Left lung (tissue), 10 donors: ENCODE data around the gene SLC35F3. TPM values are rescaled to one million over a fixed set of nuclear protein-coding genes. Genes with fewer than 3 reads are reported as not detected.

Experiments
- ATAC-seq: fragments of 200-7000 bp; cut with Tn5 transposase; one replicate; pipeline ENCODE4 v1.9.1; 2020; ENCODE audit warnings: moderate library complexity
- DNase-seq, 4 donors: peaks; one replicate each; pipeline ENCODE4 v3.0.0-alpha.2; 2013 to 2020
- H3K27ac ChIP-seq, 2 donors: fragments of 200-600 bp; sonication (generic) in 1 of 2; one replicate each; pipeline versions ENCODE4 v1.5.0 to v1.8.0; 2020 to 2021
- H3K27me3 ChIP-seq, 2 donors: fragments of 200-600 bp; sonication (generic) in 1 of 2; one replicate each; pipeline versions ENCODE4 v1.5.0 to v1.8.0; 2020 to 2021
- H3K36me3 ChIP-seq, 2 donors: fragments of 200-600 bp; sonication (generic) in 1 of 2; one replicate each; pipeline versions ENCODE4 v1.5.0 to v1.8.0; 2020 to 2021
- H3K4me1 ChIP-seq, 2 donors: fragments of 200-600 bp; one replicate each; pipeline ENCODE4 v1.8.0; 2021
- H3K4me3 ChIP-seq, 2 donors: fragments of 200-600 bp; sonication (generic) in 1 of 2; one replicate each; pipeline versions ENCODE4 v1.5.0 to v1.8.0; 2020 to 2021; ENCODE audit warnings: mild to moderate bottlenecking in 1 of 2
- H3K9me3 ChIP-seq, 2 donors: fragments of 200-600 bp; sonication (generic) in 1 of 2; one replicate each; pipeline versions ENCODE4 v1.5.0 to v1.8.0; 2020 to 2021
- CTCF ChIP-seq, 2 donors: fragments of 200-600 bp; sonication (generic) in 1 of 2; IDR thresholded peaks; one replicate each; pipeline versions ENCODE4 v1.5.0 to v1.8.0; 2021; ENCODE audit warnings: antibody characterized with exemption in 2 of 2
- intact Hi-C, 2 donors: fragments of 100-400 bp; cut with DNase I; formaldehyde crosslinking; loops; one replicate each; pipeline versions ENCODE4 v1.11.2 to v1.14.2; 2022
- polyA plus RNA-seq, 6 donors: library from polyadenylated mRNA; unstranded; fragments of 120-200 nt; gene quantifications; one replicate each; pipeline ENCODE4 v1.2.1, GENCODE V29; 2013; ENCODE audit not compliant: insufficient read length in 6 of 6
- total RNA-seq, 2 donors: library from RNA; stranded (reverse); fragmentation: NEBNext Ultra II Directional; extraction: Animal tissue kit (Norgen Biotek cat#: 25700); gene quantifications; one replicate each; pipeline ENCODE4 v1.2.1, GENCODE V29; 2021
- donor health status: DM: no; HTN: yes; CAD: no.
- donor health status: DM: no; HTN: no; CAD: no.

The SLC35F3 gene
- total and polyA plus RNA-seq, 8 donors = 0.58 to 1.9 (median 1.5) TPM

- intact Hi-C loops = no loop called here
- Histone ChIP-seq H3K9me3 (no peaks in the 10 kb centered on the region), H3K27me3 (no peaks in the 10 kb centered on the region), H3K36me3 (no peaks in the 10 kb centered on the region), H3K4me3 (no peak overlapping the region), H3K27ac (no peak overlapping the region), H3K4me1 (peaks cover 0 to 8% of the 10 kb centered on the region in 2 donors)
- no peak for DNase-seq
- TF ChIP-seq CTCF (IDR thresholded peaks at IDR 0.05) = no peak
- no peak for ATAC-seq
These were observed 406.0 kb downstream of the SLC35F3 start for GRCh38 chr1:234310460-234310817.

- DNase-seq (no peak), ATAC-seq (no peak)
- H3K4me1 ChIP-seq = peaks cover 0 to 8% of the 10 kb centered on the region in 2 donors
- no peak overlapping the region for H3K27ac ChIP-seq
- TF ChIP-seq CTCF (IDR thresholded peaks at IDR 0.05) = no peak
- H3K9me3 ChIP-seq = no peaks in the 10 kb centered on the region
- intact Hi-C loops = no loop called here
- no peak overlapping the region for H3K4me3 ChIP-seq
- no peaks in the 10 kb centered on the region for H3K36me3 ChIP-seq
- H3K27me3 ChIP-seq = no peaks in the 10 kb centered on the region
These were observed 406.9 kb downstream of the SLC35F3 start for GRCh38 chr1:234311414-234311813.

- Histone ChIP-seq H3K4me3 (no peak overlapping the region), H3K27me3 (no peaks in the 10 kb centered on the region), H3K36me3 (no peaks in the 10 kb centered on the region), H3K9me3 (no peaks in the 10 kb centered on the region), H3K27ac (no peak overlapping the region), H3K4me1 (peaks cover 0 to 8% of the 10 kb centered on the region in 2 donors)
- intact Hi-C loops = no loop called here
- DNase-seq (no peak), ATAC-seq (no peak)
- no peak for TF ChIP-seq CTCF (IDR thresholded peaks at IDR 0.05)
These were observed 408.7 kb downstream of the SLC35F3 start for GRCh38 chr1:234313171-234313570.

GRCh38 chr1:234315091-234315541 is 410.6 kb downstream of the SLC35F3 start:
- no peaks in the 10 kb centered on the region for H3K36me3 ChIP-seq
- no peak for DNase-seq
- H3K27me3 ChIP-seq = no peaks in the 10 kb centered on the region
- no peaks in the 10 kb centered on the region for H3K9me3 ChIP-seq
- TF ChIP-seq CTCF (IDR thresholded peaks at IDR 0.05) = no peak
- H3K4me3 ChIP-seq = no peak overlapping the region
- peak; percentile 48 for ATAC-seq
- intact Hi-C loops = no loop called here
- peaks cover 0 to 3% of the 10 kb centered on the region in 2 donors for H3K4me1 ChIP-seq
- H3K27ac ChIP-seq = peak overlapping the region in 1 of 2 donors; percentile 6

- Histone ChIP-seq H3K27ac (no peak overlapping the region), H3K27me3 (no peaks in the 10 kb centered on the region), H3K36me3 (no peaks in the 10 kb centered on the region), H3K9me3 (no peaks in the 10 kb centered on the region), H3K4me1 (no peaks in the 10 kb centered on the region), H3K4me3 (no peak overlapping the region)
- no peak for DNase-seq
- no peak for TF ChIP-seq CTCF (IDR thresholded peaks at IDR 0.05)
- intact Hi-C loops = no loop called here
- no peak for ATAC-seq
These were observed 411.1 kb downstream of the SLC35F3 start for GRCh38 chr1:234315588-234315987.
